Prostate gland (tissue), 2 donors: Measurements from ENCODE around the gene SCRG1.
A peak's percentile ranks its signal among the peaks of the same experiment; 100 is the strongest.

Experiments
- POLR2AphosphoS5 ChIP-seq: sonication (generic); formaldehyde crosslinking; IDR thresholded peaks from one replicate; pipeline ENCODE4 v1.6.1; 2017; ENCODE audit warnings: antibody characterized with exemption
- TF ChIP-seq, protein P1 (sequence below), 4 experiments: fragments of 200-600 bp in 2 of 4; fragments of 450-650 bp in 2 of 4; sonication (generic) in 2 of 4; IDR thresholded peaks; 1 replicate in 3 of 4; 2 replicates in 1 of 4; pipeline ENCODE4 v1.5.1; 2016 to 2019; ENCODE audit warnings: antibody characterized with exemption in 4 of 4, mild to moderate bottlenecking in 2 of 4, moderate library complexity in 2 of 4

DNA sequence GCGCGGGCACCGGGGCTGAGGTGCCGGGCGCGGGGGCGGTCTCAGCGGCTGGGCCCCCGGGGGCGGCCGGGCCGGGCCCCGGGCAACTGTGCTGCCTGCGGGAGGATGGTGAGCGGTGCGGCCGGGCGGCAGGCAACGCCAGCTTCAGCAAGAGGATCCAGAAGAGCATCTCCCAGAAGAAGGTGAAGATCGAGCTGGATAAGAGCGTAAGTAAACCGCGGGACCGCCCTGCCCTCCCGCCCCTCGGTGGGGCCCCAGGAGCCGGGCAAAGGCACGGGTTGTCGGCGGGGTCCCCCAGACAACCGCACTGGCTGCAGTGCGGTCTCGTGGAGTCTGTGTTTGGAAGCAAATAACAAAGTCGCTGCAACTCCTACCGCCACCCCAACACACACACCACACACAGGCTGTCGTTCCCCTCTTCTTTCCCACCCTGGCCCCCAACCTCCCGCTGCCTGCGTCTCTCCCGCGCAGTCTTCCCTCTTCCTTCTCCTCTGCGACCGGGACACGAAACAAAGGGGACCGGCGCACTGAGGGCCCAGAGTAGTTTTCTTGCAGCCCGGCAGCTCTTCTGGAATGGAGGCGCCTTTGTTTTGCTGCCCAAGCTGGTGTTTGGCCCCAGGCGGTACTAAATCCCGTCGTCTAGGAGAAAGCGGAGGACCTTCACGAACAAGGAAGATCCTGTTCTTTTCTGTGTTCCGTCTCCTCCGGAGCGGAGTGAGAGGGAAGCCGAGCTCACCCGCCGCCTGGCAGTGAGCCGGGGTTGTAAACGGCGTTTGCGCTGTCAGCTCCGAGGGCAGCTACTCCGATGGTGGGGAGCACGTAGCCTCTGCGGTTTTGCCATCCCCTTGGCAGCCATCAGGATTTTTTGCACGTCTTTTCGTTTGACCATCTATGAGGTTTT, 27.4 kb downstream of the SCRG1 start:
- TF ChIP-seq, protein P1, sequence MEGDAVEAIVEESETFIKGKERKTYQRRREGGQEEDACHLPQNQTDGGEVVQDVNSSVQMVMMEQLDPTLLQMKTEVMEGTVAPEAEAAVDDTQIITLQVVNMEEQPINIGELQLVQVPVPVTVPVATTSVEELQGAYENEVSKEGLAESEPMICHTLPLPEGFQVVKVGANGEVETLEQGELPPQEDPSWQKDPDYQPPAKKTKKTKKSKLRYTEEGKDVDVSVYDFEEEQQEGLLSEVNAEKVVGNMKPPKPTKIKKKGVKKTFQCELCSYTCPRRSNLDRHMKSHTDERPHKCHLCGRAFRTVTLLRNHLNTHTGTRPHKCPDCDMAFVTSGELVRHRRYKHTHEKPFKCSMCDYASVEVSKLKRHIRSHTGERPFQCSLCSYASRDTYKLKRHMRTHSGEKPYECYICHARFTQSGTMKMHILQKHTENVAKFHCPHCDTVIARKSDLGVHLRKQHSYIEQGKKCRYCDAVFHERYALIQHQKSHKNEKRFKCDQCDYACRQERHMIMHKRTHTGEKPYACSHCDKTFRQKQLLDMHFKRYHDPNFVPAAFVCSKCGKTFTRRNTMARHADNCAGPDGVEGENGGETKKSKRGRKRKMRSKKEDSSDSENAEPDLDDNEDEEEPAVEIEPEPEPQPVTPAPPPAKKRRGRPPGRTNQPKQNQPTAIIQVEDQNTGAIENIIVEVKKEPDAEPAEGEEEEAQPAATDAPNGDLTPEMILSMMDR (IDR thresholded peaks at IDR 0.05), result no peak
- TF ChIP-seq POLR2AphosphoS5, result peak; percentile 74
